HepG2 (cell line): ENCODE results near the gene TTLL1. TPM values are rescaled to one million over a fixed set of nuclear protein-coding genes. Genes with fewer than 3 reads are reported as not detected.

Source experiments
- ATF2 ChIP-seq: sonication (generic); formaldehyde crosslinking; IDR thresholded peaks from 2 replicates; pipeline ENCODE4 v1.4.0; 2020; ENCODE audit warnings: missing genetic modification reagents
- CEBPG ChIP-seq: IDR thresholded peaks from 2 replicates; pipeline ENCODE4 v1.6.1; 2016
- CENPX ChIP-seq: sonication (generic); formaldehyde crosslinking; IDR thresholded peaks from 2 replicates; pipeline ENCODE4 v1.9.0; 2021; ENCODE audit warnings: mild to moderate bottlenecking, missing genetic modification reagents, moderate library complexity
- CHCHD3 ChIP-seq: sonication (generic); formaldehyde crosslinking; IDR thresholded peaks from 2 replicates; pipeline ENCODE4 v1.8.0; 2022; ENCODE audit warnings: mild to moderate bottlenecking, missing genetic modification reagents, moderate library complexity
- CHD2 ChIP-seq: IDR thresholded peaks from 2 replicates; pipeline ENCODE4 v1.6.1; 2011; ENCODE audit warnings: low read depth, low read length, improper control_type of control experiment
- FOXM1 ChIP-seq: sonication (generic); formaldehyde crosslinking; IDR thresholded peaks from 2 replicates; pipeline ENCODE4 v1.5.0; 2020; ENCODE audit warnings: missing genetic modification reagents
- IKZF5 ChIP-seq: IDR thresholded peaks from 2 replicates; pipeline ENCODE4 v1.6.1; 2018; ENCODE audit warnings: missing genetic modification reagents, mild to moderate bottlenecking, missing compliant biosample characterization
- ISX ChIP-seq: sonication (generic); formaldehyde crosslinking; conservative IDR thresholded peaks from 2 replicates; pipeline ENCODE4 v1.5.0; 2020; ENCODE audit warnings: missing genetic modification reagents
- MEIS2 ChIP-seq: sonication (generic); formaldehyde crosslinking; IDR thresholded peaks from 2 replicates; pipeline ENCODE4 v1.9.0; 2021; ENCODE audit warnings: mild to moderate bottlenecking, missing genetic modification reagents
- MTF1 ChIP-seq: sonication (generic); formaldehyde crosslinking; IDR thresholded peaks from 2 replicates; pipeline ENCODE4 v1.5.0; 2020; ENCODE audit warnings: missing genetic modification reagents
- MXD4 ChIP-seq: IDR thresholded peaks from 2 replicates; pipeline ENCODE4 v1.6.1; 2016; ENCODE audit warnings: mild to moderate bottlenecking, missing biosample characterization, missing genetic modification reagents
- NCOA2 ChIP-seq: sonication (generic); formaldehyde crosslinking; IDR thresholded peaks from 2 replicates; pipeline ENCODE4 v1.8.0; 2022; ENCODE audit warnings: inconsistent platforms
- PREB ChIP-seq: sonication (generic); formaldehyde crosslinking; IDR thresholded peaks from 2 replicates; pipeline ENCODE4 v1.4.0; 2020; ENCODE audit warnings: missing genetic modification reagents
- ZBTB42 ChIP-seq: sonication (generic); formaldehyde crosslinking; IDR thresholded peaks from 2 replicates; pipeline ENCODE4 v1.5.0; 2020; ENCODE audit warnings: mild to moderate bottlenecking, missing genetic modification reagents
- ZMYM3 ChIP-seq: sonication (generic); formaldehyde crosslinking; IDR thresholded peaks from 2 replicates; pipeline ENCODE4 v1.5.1; 2020; ENCODE audit warnings: mild to moderate bottlenecking, missing genetic modification reagents
- ZNF207 ChIP-seq: fragments of 450-650 bp; IDR thresholded peaks from 2 replicates; pipeline ENCODE4 v1.6.1; 2016; ENCODE audit warnings: antibody characterized with exemption, borderline replicate concordance
- ZNF782 ChIP-seq: sonication (generic); formaldehyde crosslinking; IDR thresholded peaks from 2 replicates; pipeline ENCODE4 v1.4.0; 2020; ENCODE audit warnings: missing genetic modification reagents, mild to moderate bottlenecking, borderline replicate concordance
- ZNF816 ChIP-seq: sonication (generic); formaldehyde crosslinking; IDR thresholded peaks from 2 replicates; pipeline ENCODE4 v1.8.0; 2022; ENCODE audit warnings: missing genetic modification reagents, mild to moderate bottlenecking, borderline replicate concordance
- ZSCAN30 ChIP-seq: sonication (generic); formaldehyde crosslinking; IDR thresholded peaks from 2 replicates; pipeline ENCODE4 v1.5.0; 2020; ENCODE audit warnings: mild to moderate bottlenecking, missing genetic modification reagents
- polyA plus RNA-seq, 8 experiments: library from polyadenylated mRNA; depleted of rRNA in 3 of 8; stranded (reverse) in 7 of 8; unstranded in 1 of 8; fragments of >200 nt; fragmentation: Illumina TruSeq in 4 of 8; extraction: Trizol in 4 of 8; gene quantifications; 2 replicates each; pipeline versions ENCODE4 v1.2.1 to v1.2.3, GENCODE V29; 2011 to 2016; ENCODE audit warnings: low read depth in 4 of 8, missing spikeins in 1 of 8, mixed read lengths in 1 of 8; ENCODE audit not compliant: insufficient read depth in 1 of 8
- total RNA-seq, 5 experiments: library from RNA; depleted of rRNA; stranded (reverse); fragments of >200 nt; fragmentation: Illumina TruSeq; extraction: Trizol; gene quantifications; 2 replicates each; pipeline ENCODE4 v1.2.3, GENCODE V29; 2016; ENCODE audit warnings: low read depth in 1 of 5
- TF ChIP-seq, protein P1 (sequence below): sonication (generic); formaldehyde crosslinking; IDR thresholded peaks from 2 replicates; pipeline ENCODE4 v1.4.0; 2020; ENCODE audit warnings: missing genetic modification reagents, borderline replicate concordance
- TF ChIP-seq, protein P2 (sequence below): sonication (generic); formaldehyde crosslinking; IDR thresholded peaks from 2 replicates; pipeline ENCODE4 v1.5.0; 2020; ENCODE audit warnings: missing genetic modification reagents, mild to moderate bottlenecking, borderline replicate concordance
- TF ChIP-seq, protein P3 (sequence below): sonication (generic); formaldehyde crosslinking; IDR thresholded peaks from 2 replicates; pipeline ENCODE4 v1.4.0; 2020; ENCODE audit warnings: mild to moderate bottlenecking, missing genetic modification reagents

TTLL1 gene
- total and polyA plus RNA-seq, 2 of the 13 experiments (the other 11 are each of a cell fraction or from before 2014, with no cell fraction given): 1.6 to 5.3 TPM

GRCh38 chr22:43078522-43078921 lies 10.7 kb downstream of the TTLL1 start (continued):
- no peak for TF ChIP-seq IKZF5
- TF ChIP-seq CENPX: no peak
- TF ChIP-seq CHCHD3 (CRISPR knock-in tag): no peak
- TF ChIP-seq, protein P1, sequence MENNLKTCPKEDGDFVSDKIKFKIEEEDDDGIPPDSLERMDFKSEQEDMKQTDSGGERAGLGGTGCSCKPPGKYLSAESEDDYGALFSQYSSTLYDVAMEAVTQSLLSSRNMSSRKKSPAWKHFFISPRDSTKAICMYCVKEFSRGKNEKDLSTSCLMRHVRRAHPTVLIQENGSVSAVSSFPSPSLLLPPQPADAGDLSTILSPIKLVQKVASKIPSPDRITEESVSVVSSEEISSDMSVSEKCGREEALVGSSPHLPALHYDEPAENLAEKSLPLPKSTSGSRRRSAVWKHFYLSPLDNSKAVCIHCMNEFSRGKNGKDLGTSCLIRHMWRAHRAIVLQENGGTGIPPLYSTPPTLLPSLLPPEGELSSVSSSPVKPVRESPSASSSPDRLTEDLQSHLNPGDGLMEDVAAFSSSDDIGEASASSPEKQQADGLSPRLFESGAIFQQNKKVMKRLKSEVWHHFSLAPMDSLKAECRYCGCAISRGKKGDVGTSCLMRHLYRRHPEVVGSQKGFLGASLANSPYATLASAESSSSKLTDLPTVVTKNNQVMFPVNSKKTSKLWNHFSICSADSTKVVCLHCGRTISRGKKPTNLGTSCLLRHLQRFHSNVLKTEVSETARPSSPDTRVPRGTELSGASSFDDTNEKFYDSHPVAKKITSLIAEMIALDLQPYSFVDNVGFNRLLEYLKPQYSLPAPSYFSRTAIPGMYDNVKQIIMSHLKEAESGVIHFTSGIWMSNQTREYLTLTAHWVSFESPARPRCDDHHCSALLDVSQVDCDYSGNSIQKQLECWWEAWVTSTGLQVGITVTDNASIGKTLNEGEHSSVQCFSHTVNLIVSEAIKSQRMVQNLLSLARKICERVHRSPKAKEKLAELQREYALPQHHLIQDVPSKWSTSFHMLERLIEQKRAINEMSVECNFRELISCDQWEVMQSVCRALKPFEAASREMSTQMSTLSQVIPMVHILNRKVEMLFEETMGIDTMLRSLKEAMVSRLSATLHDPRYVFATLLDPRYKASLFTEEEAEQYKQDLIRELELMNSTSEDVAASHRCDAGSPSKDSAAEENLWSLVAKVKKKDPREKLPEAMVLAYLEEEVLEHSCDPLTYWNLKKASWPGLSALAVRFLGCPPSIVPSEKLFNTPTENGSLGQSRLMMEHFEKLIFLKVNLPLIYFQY (CRISPR knock-in tag): no peak
- TF ChIP-seq ZMYM3: no peak
- no peak for TF ChIP-seq ZSCAN30 (CRISPR knock-in tag)
- TF ChIP-seq, protein P2, sequence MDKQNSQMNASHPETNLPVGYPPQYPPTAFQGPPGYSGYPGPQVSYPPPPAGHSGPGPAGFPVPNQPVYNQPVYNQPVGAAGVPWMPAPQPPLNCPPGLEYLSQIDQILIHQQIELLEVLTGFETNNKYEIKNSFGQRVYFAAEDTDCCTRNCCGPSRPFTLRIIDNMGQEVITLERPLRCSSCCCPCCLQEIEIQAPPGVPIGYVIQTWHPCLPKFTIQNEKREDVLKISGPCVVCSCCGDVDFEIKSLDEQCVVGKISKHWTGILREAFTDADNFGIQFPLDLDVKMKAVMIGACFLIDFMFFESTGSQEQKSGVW (CRISPR knock-in tag): no peak
- no peak for TF ChIP-seq ZNF207
- TF ChIP-seq CEBPG: peak; percentile 65
- TF ChIP-seq, protein P3, sequence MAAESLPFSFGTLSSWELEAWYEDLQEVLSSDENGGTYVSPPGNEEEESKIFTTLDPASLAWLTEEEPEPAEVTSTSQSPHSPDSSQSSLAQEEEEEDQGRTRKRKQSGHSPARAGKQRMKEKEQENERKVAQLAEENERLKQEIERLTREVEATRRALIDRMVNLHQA: no peak
- no peak for TF ChIP-seq CHD2
- no peak for TF ChIP-seq MTF1 (CRISPR knock-in tag)
- TF ChIP-seq MEIS2 (CRISPR knock-in tag): peak; percentile 77
- TF ChIP-seq ZNF816 (CRISPR knock-in tag): no peak
- no peak for TF ChIP-seq ISX
- no peak for TF ChIP-seq ZBTB42 (CRISPR knock-in tag)
- TF ChIP-seq PREB: no peak
- 0 out of 2 replicates have a peak, but pooled peaks have one; percentile 47 for TF ChIP-seq ATF2
- TF ChIP-seq ZNF782 (CRISPR knock-in tag): no peak
- no peak for TF ChIP-seq FOXM1 (CRISPR knock-in tag)
- no peak for TF ChIP-seq MXD4 (CRISPR knock-in tag)
- peak; percentile 52 for TF ChIP-seq NCOA2 (CRISPR knock-in tag)
